Endothelial cell (in vitro differentiated cells): ENCODE results near the gene PLXNA2. TPM values are rescaled to one million over a fixed set of nuclear protein-coding genes. Genes with fewer than 3 reads are reported as not detected.

ENCODE experiments used
- DNase-seq: peaks from one replicate; pipeline ENCODE4 v3.0.0; 2021; ENCODE audit warnings: low spot score
- H3K27ac Mint-ChIP-seq: one replicate; pipeline ENCODE4 v1.8.0; 2021; ENCODE audit warnings: mixed read lengths, inconsistent platforms; ENCODE audit not compliant: unreplicated experiment
- H3K27me3 Mint-ChIP-seq: one replicate; pipeline ENCODE4 v1.8.0; 2021; ENCODE audit warnings: mild to moderate bottlenecking, moderate library complexity, mixed read lengths, inconsistent platforms; ENCODE audit not compliant: unreplicated experiment
- H3K36me3 Mint-ChIP-seq: one replicate; pipeline ENCODE4 v1.8.0; 2021; ENCODE audit warnings: mild to moderate bottlenecking, low read depth, mixed read lengths, inconsistent platforms; ENCODE audit not compliant: unreplicated experiment
- H3K4me1 Mint-ChIP-seq: one replicate; pipeline ENCODE4 v1.8.0; 2021; ENCODE audit warnings: mild to moderate bottlenecking, mixed read lengths, inconsistent platforms; ENCODE audit not compliant: unreplicated experiment
- H3K4me3 Mint-ChIP-seq: one replicate; pipeline ENCODE4 v1.8.0; 2021; ENCODE audit warnings: mild to moderate bottlenecking, mixed read lengths, inconsistent platforms; ENCODE audit not compliant: unreplicated experiment
- H3K9me3 Mint-ChIP-seq: one replicate; pipeline ENCODE4 v1.8.0; 2021; ENCODE audit warnings: mixed read lengths, inconsistent platforms; ENCODE audit not compliant: unreplicated experiment
- total RNA-seq: library from RNA; stranded (reverse); fragmentation: NEBNext Ultra II Directional; extraction: Animal tissue kit (Norgen Biotek cat#: 25700); gene quantifications from one replicate; pipeline ENCODE4 v1.2.1, GENCODE V29; 2021; ENCODE audit not compliant: unreplicated experiment
- TF ChIP-seq, protein P1 (sequence below): fragments of 200-600 bp; sonication (generic); IDR thresholded peaks from one replicate; pipeline ENCODE4 v1.5.0; 2021; ENCODE audit warnings: antibody characterized with exemption; ENCODE audit not compliant: unreplicated experiment

Gene PLXNA2
- total RNA-seq, 1 donor from 2014 or later = 25.6 TPM

DNA sequence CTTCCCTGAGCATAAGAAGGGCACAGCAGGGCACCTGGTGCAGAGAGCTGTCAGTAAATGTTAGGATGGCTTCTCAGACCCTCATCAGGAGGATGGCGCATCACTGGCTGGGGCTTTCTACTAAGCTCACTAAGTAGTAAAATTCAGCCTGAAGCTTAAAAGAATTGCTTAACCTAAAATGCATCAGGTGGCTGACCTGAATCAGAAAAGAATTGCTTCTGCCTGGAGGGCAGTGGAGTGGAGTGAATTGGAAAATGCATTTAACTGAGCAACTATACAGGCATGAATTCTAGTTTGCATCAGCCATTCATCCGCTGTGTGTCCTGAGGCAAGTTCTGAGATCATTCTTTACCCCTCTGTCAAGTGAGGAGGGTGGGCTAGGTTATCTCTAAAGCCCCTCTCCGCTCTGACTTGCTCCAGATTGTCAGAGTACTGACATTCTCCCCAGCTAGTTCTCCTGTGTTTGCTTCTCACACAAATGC, 191.2 kb downstream of the PLXNA2 start:
- Mint-ChIP-seq H3K27ac (no peak overlapping the region), H3K27me3 (no peaks in the 10 kb centered on the region), H3K4me1 (no peaks in the 10 kb centered on the region), H3K36me3 (peaks cover 33% of the 10 kb centered on the region), H3K9me3 (no peaks in the 10 kb centered on the region), H3K4me3 (no peak overlapping the region)
- no peak for DNase-seq
- TF ChIP-seq, protein P1, sequence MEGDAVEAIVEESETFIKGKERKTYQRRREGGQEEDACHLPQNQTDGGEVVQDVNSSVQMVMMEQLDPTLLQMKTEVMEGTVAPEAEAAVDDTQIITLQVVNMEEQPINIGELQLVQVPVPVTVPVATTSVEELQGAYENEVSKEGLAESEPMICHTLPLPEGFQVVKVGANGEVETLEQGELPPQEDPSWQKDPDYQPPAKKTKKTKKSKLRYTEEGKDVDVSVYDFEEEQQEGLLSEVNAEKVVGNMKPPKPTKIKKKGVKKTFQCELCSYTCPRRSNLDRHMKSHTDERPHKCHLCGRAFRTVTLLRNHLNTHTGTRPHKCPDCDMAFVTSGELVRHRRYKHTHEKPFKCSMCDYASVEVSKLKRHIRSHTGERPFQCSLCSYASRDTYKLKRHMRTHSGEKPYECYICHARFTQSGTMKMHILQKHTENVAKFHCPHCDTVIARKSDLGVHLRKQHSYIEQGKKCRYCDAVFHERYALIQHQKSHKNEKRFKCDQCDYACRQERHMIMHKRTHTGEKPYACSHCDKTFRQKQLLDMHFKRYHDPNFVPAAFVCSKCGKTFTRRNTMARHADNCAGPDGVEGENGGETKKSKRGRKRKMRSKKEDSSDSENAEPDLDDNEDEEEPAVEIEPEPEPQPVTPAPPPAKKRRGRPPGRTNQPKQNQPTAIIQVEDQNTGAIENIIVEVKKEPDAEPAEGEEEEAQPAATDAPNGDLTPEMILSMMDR = no peak

DNA sequence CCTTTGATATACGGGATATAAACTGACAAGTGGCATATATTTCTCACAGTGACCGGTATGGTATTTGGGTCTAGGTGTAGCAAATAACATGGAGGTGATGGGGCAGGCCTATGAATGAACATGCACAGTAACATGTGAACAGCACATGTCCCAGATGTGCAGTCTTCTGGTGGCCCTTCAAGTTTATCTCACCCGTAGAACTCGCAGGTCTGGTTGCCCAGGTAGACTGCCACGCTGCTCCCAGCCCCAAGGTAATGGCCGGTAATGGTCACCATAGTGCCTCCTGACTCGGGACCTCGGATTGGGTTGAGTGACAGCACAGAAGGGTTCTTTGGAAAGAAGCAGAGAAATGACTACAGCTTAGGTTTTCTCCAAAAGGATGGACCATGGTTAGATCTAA, 192.0 kb downstream of the PLXNA2 start:
- no peak overlapping the region for H3K4me3 Mint-ChIP-seq
- H3K9me3 Mint-ChIP-seq = no peaks in the 10 kb centered on the region
- H3K36me3 Mint-ChIP-seq = peaks cover 33% of the 10 kb centered on the region
- H3K27me3 Mint-ChIP-seq = no peaks in the 10 kb centered on the region
- TF ChIP-seq, protein P1 = no peak
- no peak for DNase-seq
- H3K4me1 Mint-ChIP-seq = no peaks in the 10 kb centered on the region
- H3K27ac Mint-ChIP-seq = no peak overlapping the region

DNA sequence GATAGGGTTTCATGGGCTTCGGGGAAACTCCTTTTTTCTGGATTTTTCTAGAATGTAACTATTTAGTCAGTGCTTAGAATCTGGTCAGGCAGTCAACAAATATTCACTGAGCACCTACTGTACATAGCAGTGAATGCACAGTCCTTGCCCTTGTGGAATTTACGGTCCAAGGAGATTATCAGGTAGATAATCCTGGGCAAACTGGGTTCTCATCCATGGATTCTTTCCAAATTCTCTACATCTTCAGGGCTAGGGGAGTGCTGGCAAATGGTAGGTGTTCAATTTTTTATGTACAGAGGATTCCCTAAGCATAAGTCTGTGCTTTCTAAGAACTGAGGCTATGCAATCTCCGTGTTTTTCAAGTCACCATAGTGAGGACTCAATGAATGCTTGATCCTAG, 192.5 kb downstream of the PLXNA2 start:
- H3K9me3 Mint-ChIP-seq = no peaks in the 10 kb centered on the region
- H3K27ac Mint-ChIP-seq = no peak overlapping the region
- H3K36me3 Mint-ChIP-seq = peaks cover 33% of the 10 kb centered on the region
- no peak overlapping the region for H3K4me3 Mint-ChIP-seq
- H3K27me3 Mint-ChIP-seq = no peaks in the 10 kb centered on the region
- TF ChIP-seq, protein P1 = no peak
- no peaks in the 10 kb centered on the region for H3K4me1 Mint-ChIP-seq
- DNase-seq = no peak

DNA sequence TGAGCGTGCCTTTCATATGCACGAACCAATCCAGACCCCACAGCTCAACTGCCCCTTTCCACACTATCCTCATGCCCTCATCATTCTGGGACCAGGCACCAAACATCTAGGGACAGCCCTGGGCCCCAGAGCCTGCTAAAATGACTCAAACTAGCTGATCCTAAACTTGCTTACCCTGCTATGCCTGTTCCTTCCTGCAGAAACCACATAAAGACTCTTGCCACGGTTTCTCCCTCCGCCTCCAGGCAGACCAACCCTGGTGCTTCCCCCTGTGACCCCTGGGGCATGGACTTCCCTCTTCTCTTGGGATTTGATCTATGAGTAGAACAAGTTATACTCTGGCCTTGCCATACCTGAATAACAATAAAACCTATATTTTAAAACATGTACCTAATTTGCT, 195.3 kb downstream of the PLXNA2 start:
- peaks cover 46% of the 10 kb centered on the region for H3K36me3 Mint-ChIP-seq
- H3K4me3 Mint-ChIP-seq = no peak overlapping the region
- TF ChIP-seq, protein P1 = no peak
- peaks cover 7% of the 10 kb centered on the region for H3K27me3 Mint-ChIP-seq
- H3K4me1 Mint-ChIP-seq = peaks cover 6% of the 10 kb centered on the region
- no peaks in the 10 kb centered on the region for H3K9me3 Mint-ChIP-seq
- no peak overlapping the region for H3K27ac Mint-ChIP-seq
- DNase-seq = no peak

DNA sequence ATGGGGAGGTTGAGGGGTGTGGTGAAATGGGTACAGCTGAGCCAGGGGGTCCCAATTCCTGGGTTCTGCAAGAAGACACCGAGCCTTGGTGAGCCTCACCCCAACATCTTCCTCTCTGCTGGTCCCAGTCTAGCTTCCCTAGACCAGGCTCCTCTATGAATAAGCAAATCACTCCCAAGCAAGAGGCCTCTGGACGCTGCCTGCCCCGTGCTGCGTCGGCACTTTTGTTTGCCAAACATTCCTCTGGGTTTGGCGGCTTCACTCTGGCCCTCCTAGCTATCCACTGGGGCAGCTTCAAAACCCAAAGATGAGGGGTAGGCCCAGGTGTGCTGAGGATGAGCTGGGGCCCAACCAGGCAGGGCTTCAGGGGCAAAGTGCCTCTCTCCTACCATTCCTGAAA, 196.2 kb downstream of the PLXNA2 start:
- no peaks in the 10 kb centered on the region for H3K9me3 Mint-ChIP-seq
- H3K27ac Mint-ChIP-seq = no peak overlapping the region
- peaks cover 6% of the 10 kb centered on the region for H3K4me1 Mint-ChIP-seq
- peaks cover 50% of the 10 kb centered on the region for H3K36me3 Mint-ChIP-seq
- DNase-seq = no peak
- no peak overlapping the region for H3K4me3 Mint-ChIP-seq
- peaks cover 7% of the 10 kb centered on the region for H3K27me3 Mint-ChIP-seq
- TF ChIP-seq, protein P1 = no peak
